Measurements from ENCODE around the gene VRK1.

The VRK1 gene

DNA sequence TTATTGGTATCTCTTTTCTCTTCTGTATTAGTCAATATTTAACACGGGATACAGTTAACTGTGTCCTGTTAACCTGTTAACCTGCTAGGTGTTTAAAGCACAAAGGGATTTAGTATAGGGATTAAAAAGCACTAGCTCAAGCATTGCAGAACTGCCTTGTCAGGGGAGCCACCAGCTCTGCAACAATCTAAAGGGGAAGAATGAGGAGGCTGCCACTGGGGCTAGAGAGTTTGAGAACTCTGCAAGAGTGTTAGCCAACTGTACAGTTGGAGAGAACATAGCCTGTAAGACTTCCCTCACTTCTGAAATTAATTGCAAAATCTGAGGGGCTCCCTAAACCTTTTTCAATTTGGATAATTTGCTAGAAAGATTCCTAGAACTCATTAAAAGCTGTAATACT, 6.5 kb upstream of the VRK1 start:
- TF ChIP-seq EZH2phosphoT487 (IDR thresholded peaks at IDR 0.05; ENCODE audit: borderline replicate concordance, low read length): no peak
- TF ChIP-seq, protein P1, sequence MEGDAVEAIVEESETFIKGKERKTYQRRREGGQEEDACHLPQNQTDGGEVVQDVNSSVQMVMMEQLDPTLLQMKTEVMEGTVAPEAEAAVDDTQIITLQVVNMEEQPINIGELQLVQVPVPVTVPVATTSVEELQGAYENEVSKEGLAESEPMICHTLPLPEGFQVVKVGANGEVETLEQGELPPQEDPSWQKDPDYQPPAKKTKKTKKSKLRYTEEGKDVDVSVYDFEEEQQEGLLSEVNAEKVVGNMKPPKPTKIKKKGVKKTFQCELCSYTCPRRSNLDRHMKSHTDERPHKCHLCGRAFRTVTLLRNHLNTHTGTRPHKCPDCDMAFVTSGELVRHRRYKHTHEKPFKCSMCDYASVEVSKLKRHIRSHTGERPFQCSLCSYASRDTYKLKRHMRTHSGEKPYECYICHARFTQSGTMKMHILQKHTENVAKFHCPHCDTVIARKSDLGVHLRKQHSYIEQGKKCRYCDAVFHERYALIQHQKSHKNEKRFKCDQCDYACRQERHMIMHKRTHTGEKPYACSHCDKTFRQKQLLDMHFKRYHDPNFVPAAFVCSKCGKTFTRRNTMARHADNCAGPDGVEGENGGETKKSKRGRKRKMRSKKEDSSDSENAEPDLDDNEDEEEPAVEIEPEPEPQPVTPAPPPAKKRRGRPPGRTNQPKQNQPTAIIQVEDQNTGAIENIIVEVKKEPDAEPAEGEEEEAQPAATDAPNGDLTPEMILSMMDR (IDR thresholded peaks at IDR 0.05; ENCODE audit: low read depth, low read length, poor library complexity, severe bottlenecking): no peak
- no peak overlapping the region for H3K27ac ChIP-seq (ENCODE audit: low read depth, low read length)
- peaks cover 36% of the 10 kb centered on the region for H3K27me3 ChIP-seq (ENCODE audit: control insufficient read depth, low read length)
- H3K4me2 ChIP-seq (ENCODE audit: low read length): no peak overlapping the region
- no peaks in the 10 kb centered on the region for H3K36me3 ChIP-seq (ENCODE audit: control insufficient read depth, low read length)
- no peaks in the 10 kb centered on the region for H3K79me2 ChIP-seq (ENCODE audit: control insufficient read depth, low read length)
- no peaks in the 10 kb centered on the region for H3K4me1 ChIP-seq (ENCODE audit: control insufficient read depth, low read length)
- no peak overlapping the region for H3K4me3 ChIP-seq (ENCODE audit: low read length)
- H3K9me2 ChIP-seq (replicated peaks; ENCODE audit: control insufficient read depth, low read length): no peaks in the 10 kb centered on the region
- H3K9me3 ChIP-seq (ENCODE audit: control insufficient read depth, insufficient read depth, low read length): no peaks in the 10 kb centered on the region
- H3F3A ChIP-seq (ENCODE audit: control insufficient read depth, insufficient read depth): no peaks in the 10 kb centered on the region
- H4K20me1 ChIP-seq (ENCODE audit: control insufficient read depth, insufficient read depth, low read depth, low read length): no peaks in the 10 kb centered on the region

DNA sequence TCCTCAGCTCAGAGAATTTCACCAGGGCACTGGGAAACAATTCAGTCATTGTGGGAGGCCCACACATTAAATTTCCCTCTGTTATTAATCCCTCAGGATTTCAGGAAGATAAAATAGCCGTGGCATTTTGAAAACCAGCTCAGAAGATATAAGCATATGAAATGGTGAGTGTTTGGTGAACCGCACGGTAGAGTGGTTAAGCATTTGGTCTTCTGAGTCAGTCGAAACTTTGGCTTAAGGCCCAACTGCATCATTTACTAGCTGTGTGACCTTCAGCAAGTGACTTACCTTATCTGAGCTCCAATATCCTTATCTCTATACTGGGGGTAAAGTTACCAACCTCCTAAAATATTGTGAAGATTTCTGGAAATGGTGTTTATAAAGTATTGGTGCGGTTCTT, 5.2 kb upstream of the VRK1 start:
- H3K79me2 ChIP-seq (ENCODE audit: control insufficient read depth, low read length): no peaks in the 10 kb centered on the region
- H3F3A ChIP-seq (ENCODE audit: control insufficient read depth, insufficient read depth): no peaks in the 10 kb centered on the region
- no peaks in the 10 kb centered on the region for H3K36me3 ChIP-seq (ENCODE audit: control insufficient read depth, low read length)
- no peaks in the 10 kb centered on the region for H3K9me3 ChIP-seq (ENCODE audit: control insufficient read depth, insufficient read depth, low read length)
- H3K27me3 ChIP-seq (ENCODE audit: control insufficient read depth, low read length): peaks cover 33% of the 10 kb centered on the region
- H3K4me1 ChIP-seq (ENCODE audit: control insufficient read depth, low read length): no peaks in the 10 kb centered on the region
- no peak overlapping the region for H3K4me2 ChIP-seq (ENCODE audit: low read length)
- H4K20me1 ChIP-seq (ENCODE audit: control insufficient read depth, insufficient read depth, low read depth, low read length): no peaks in the 10 kb centered on the region
- H3K27ac ChIP-seq (ENCODE audit: low read depth, low read length): no peak overlapping the region
- TF ChIP-seq, protein P1 (IDR thresholded peaks at IDR 0.05; ENCODE audit: low read depth, low read length, poor library complexity, severe bottlenecking): no peak
- no peak for TF ChIP-seq EZH2phosphoT487 (IDR thresholded peaks at IDR 0.05; ENCODE audit: borderline replicate concordance, low read length)
- no peak overlapping the region for H3K4me3 ChIP-seq (ENCODE audit: low read length)
- H3K9me2 ChIP-seq (replicated peaks; ENCODE audit: control insufficient read depth, low read length): no peaks in the 10 kb centered on the region

DNA sequence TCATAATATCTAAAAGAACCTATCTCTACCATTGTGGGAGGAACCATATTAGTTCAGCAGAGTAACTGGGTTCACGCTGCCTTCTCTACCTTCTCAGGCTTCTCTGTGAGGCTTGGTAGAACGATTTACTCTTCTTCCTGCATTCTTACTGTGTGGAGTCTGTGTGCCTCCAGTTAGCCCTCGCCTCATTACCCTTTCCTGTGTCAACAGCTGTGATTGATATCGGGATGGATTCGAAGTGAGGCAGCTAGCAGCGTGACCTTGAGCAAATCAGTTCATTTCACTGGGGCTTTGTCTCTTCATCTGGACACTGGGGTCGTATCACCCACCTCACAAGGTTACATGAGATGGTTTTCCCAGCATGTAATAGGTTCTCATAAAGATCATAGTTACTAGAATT, 4.6 kb upstream of the VRK1 start:
- H4K20me1 ChIP-seq (ENCODE audit: control insufficient read depth, insufficient read depth, low read depth, low read length): no peaks in the 10 kb centered on the region
- peaks cover 30% of the 10 kb centered on the region for H3K27me3 ChIP-seq (ENCODE audit: control insufficient read depth, low read length)
- H3K9me2 ChIP-seq (replicated peaks; ENCODE audit: control insufficient read depth, low read length): no peaks in the 10 kb centered on the region
- H3F3A ChIP-seq (ENCODE audit: control insufficient read depth, insufficient read depth): no peaks in the 10 kb centered on the region
- no peak overlapping the region for H3K27ac ChIP-seq (ENCODE audit: low read depth, low read length)
- TF ChIP-seq EZH2phosphoT487 (IDR thresholded peaks at IDR 0.05; ENCODE audit: borderline replicate concordance, low read length): no peak
- TF ChIP-seq, protein P1 (IDR thresholded peaks at IDR 0.05; ENCODE audit: low read depth, low read length, poor library complexity, severe bottlenecking): no peak
- peaks cover 3% of the 10 kb centered on the region for H3K79me2 ChIP-seq (ENCODE audit: control insufficient read depth, low read length)
- no peak overlapping the region for H3K4me2 ChIP-seq (ENCODE audit: low read length)
- H3K4me3 ChIP-seq (ENCODE audit: low read length): no peak overlapping the region
- H3K4me1 ChIP-seq (ENCODE audit: control insufficient read depth, low read length): no peaks in the 10 kb centered on the region
- H3K36me3 ChIP-seq (ENCODE audit: control insufficient read depth, low read length): no peaks in the 10 kb centered on the region; the same call in 1 of the 2 replicates
- no peaks in the 10 kb centered on the region for H3K9me3 ChIP-seq (ENCODE audit: control insufficient read depth, insufficient read depth, low read length)
